Measurements from ENCODE around the gene WDR49.

The WDR49 gene

DNA sequence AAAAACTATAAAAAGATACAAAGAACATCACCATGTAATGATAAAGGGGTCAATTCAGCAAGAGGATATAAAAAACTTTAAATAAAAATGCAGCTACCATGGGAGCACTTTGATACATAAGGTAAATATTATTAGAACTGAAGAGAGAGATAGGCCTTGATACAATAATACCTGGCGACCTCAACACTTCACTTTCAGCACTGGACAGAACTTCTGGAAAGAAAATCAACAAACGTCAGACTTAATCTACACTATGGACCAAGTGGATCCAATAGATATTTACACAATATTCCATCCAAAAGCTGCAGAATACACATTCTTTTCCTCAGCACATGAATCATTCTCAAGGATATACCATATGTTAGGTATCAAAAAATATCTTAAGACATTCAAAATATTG is 42.0 kb downstream of the WDR49 start:
- no peak for DNase-seq

DNA sequence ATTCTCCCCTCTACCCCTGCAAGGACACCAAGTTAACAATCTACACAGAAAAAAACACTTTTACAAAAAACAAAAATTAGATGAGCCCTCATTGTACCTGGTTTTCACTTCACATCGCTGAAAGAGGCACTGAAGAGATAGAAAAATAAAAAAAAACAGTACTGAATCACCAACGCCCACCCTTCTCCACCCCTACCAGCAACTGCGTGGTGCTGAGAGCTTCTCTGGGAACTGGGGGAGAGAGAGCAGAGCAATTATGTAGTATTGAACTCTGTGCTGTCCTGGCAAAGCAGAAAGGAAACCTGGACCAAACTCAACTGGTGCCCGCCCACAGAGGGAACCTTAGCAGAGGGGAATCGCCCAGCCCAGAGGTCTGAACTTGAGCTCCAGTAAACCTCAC is 44.6 kb downstream of the WDR49 start:
- DNase-seq: no peak

DNA sequence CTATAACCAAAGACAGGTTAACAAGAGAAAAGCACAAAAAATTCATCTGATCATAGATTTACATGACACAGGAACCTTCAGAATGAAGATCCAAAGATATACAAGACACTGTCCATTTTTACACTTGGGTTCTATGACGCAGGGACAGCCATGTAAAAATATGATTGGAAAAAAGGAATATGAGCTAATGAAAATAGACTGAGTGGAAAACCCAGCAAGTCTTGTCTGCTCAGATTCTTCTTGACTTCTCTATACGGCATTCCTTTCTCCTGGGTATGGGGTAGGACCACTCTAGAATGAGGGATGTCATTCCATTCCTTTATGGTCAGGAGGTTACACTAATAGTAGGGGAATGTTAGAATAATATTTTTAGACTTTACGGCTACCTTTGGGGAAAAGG is 46.9 kb downstream of the WDR49 start:
- no peak for DNase-seq

DNA sequence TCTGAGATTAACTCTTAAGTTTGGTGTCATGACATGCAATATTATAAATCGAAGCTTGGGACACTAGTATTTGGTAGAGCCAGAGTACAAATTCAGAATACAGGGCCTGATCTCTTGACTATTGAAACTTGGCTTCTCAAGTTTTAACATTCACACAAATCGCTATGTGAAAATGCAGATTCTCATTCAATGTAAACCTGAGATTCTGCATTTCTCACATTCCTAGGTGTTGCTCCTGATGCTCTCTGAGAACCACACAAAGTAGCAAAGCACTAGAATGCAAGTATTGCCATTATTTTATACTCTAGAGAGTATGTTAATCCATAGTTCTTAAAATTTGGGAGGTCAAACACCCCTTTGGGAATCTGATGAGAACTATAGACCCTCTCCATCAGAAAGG is 47.9 kb downstream of the WDR49 start:
- DNase-seq: no peak

DNA sequence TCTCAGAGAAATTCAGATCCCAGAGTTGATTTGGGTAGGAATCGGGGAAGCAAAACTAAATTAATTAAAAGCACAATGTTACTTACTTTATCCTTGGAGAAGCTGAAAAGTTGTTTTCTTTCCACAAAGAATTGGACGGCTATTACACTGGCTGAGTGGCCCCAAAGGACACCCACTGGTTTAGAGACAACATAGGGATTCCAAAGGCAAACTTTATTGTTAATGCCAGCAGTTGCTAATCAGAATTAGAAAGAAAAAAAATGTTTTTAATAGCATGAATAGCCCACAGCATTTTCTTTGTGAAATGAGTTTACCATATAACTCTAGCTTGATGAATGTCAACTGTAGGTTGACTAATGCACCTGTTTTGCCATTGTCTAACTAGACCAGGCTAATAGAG is 51.7 kb downstream of the WDR49 start:
- no peak for DNase-seq

DNA sequence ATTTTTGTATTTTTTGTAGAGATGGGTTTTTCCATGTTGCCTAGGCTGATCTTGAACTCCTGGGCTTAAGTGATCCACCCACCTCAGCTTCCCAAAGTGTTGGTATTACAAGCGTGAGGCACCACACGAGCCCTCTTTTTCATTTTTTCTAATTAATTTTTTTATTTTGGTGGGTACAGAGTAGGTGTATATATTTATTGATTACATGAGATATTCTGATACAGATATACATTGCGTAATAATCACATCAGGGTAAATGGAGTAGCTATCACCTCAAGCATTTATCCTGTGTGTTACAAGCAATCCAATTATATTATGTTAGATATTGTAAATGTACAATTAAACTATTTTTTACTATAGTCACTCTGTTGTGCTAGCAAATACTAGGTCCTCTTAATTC is 66.1 kb downstream of the WDR49 start:
- no peak for DNase-seq

DNA sequence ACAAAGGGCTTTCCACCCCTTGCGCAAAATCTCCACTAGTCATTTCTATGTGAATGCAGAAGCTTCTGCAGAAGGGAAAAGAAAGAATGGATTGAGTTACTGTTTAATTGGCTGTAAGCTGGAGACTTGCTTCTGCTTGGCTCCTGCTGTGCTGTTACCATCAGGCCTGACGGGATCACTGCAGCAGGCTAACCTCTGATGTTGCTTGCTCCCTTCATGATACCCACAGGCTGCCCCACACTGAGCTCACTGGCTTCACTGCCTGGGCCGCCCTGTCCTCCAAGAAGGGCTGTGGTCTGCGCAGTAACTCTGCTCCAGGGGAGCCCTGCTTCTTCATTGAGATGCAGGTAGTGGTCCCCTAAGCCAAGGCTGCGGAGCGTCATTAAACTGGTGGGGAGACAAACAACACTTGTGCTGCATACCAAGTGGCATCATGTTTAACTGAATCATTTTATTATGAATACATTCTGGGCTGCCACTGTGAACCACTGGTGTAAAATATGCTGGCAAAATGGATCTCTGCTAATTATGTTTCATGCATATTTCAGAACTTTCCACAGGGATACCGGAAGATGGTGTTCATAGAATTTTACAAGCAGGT is 78.6 kb downstream of the WDR49 start:
- DNase-seq: no peak

DNA sequence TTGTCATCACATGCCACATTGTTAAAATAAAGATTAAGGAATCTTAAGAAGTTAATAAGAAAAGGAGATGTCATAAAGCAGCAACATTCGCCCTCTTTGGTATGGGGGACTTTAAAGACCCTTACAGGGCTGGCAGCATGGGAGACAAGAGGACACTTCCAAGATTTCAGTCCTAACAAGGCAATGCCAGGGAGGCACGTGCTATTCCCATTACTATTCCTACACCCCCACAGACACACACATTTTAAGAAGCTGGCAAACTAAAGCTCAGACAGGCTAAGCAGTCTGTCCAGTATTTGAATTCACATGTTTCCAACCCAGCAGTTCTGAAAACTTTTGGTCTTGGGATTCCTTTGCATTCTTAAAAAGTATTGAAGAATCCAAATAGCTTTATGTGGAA is 80.8 kb downstream of the WDR49 start:
- no peak for DNase-seq

DNA sequence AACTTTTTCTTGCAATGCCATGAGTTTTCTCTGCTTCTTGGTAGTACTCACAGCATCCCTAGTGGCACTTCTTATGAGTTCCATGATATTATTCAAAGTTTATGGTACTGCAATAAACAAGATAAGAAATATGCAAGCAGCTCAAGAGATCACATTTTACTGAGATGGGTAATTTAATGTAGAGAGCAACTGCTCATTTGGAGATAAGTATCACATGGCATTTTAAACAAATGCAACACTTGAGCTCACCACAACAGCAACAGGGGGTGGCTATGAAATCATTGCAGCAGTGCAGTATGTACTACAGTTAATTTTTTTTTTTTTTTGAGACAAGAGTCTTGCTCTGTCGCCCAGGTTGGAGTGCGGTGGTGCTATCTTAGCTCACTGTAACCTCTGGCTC is 85.1 kb downstream of the WDR49 start:
- DNase-seq: no peak

DNA sequence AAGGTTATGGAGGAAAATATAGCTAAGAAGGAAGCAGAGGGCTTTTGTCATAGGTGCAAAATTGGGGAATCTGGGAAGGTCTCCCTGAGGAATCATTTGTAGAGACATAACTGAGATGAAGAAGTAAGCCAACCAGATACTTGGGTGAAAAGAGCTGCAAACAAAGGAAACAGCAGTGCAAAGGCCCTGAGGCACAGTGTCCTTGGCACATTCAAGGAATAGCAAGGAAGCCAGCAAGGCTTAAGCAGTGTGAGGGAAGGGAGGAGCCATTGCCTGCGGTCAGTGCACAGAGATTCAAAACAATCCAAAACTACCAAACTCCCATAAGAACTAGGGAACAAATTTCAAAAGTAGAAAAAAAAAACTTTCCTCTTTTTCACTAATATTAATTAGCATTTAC is 88.3 kb downstream of the WDR49 start:
- no peak for DNase-seq

DNA sequence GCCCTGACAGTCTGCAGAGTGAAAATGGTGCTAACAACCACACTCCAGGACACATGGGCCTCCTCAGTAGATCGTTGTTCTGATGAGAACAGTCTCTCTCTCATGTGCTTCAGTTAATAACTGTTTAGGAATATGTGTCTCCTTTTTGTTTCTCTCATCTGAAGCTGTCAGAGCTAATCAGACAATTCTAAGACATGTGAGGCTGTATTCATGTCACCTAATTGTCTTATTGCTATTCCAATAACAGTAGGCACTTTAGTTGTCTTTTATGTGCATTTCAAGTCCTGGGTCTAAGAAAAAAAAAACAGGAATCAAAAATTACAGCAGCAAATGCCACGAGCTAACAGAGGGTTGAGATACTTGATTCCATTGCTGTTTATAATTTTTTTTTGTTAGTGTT is 89.1 kb downstream of the WDR49 start:
- no peak for DNase-seq

DNA sequence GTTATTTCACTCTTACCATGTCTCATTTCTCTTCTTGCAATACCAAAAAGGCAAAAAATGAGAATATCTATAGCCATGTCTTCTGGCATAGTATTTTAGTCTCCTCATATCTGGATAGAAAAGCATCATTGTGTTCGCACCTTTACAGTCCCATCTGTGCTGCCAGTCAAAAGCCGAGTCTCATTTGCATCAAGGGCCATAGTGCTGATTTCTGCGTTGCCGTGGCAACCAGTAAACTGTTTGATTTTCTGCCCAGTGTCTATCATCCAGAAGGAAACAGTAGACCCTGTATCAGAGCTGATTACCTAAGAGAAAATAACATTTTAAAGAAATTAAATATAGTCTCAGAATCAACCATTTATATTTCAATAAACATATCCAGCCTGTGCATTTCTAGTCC is 93.8 kb downstream of the WDR49 start:
- DNase-seq: no peak

DNA sequence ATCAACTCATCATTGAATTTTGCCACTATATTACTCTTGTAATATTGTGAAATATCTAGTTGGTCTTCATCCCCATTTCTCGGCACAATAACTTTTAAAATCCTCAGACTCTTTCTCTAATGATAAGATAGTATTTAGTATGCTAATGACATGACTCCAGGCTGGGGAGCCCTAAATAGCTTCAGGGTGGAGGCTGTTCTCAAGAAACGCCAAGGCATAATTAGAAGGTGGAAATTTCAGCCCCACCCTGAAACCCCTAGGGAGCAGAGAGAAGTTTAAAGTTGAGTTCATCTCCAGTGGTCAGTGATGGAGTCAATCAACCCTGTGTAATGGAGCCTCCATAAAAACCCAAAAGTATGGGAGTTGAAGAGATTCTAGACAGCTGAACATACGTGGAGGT is 98.8 kb downstream of the WDR49 start:
- DNase-seq: no peak

DNA sequence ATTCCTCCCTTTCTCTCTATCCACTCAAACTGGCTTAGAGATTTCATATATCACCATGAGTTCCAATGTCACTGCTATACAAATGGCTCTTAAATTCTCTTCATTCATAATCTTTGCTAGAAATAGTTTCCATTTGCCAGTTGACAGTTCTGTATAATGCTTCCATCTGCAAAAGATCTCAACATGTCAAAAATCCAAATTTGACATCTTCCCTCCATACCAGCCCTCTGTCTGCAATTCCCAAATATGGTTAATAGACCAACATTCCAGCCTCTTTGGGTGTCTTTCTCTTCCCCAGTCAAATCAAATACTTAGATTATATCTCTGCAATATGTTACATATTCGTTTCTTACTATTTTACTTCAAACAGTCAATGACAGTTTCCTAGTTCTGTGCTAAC is 115.7 kb downstream of the WDR49 start:
- DNase-seq: no peak

DNA sequence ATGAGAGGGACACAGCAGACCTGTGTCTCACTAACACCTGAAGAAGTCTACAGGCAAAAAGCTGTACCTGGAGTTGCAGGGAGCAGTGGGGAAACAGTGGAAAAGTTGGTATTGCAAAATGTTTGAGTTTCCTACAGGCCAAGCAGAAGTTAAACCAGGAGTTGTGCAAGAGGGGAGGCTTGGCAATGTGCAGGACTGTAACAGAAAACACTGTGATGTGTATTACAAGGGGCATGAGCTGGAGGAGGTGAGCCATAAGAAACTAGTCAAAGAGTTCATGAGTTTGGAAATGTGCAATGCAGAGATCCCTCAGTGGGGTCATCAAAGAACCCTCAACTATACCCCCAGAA is 132.8 kb downstream of the WDR49 start:
- no peak for DNase-seq

DNA sequence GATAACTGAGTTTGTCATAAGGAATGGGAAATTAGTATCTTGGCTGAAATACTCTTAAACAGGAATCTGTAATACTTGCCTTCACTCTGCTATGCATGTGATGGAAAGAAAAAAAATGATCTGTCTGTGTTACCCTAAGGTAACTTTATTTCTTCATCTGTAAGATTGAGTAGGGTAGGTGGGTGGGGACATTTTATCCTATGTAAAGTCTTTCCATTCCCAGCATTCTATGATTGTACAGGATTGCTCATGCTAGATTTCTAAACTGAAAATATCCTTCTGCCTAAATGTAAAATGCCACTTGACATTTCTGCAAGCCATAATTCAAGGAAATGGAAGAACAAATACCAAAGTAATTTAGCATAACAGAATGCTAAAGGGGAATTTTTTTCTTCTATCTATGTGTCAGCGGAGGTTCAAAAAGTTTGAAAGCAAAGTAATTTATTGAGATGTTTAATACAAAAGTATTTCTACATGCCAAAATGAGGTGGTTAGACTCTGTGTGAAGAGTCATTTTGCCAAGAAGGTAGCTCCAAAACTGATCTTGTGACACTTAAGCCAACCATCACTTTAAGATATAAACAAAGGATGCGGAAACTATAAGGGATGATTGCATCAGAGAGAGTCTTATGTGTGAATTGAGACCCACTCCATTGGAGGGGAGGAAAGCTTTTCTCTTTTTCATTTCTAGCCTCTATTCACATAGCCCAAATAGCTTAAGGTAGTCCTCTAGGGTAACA is 133.3 kb downstream of the WDR49 start:
- DNase-seq: no peak

DNA sequence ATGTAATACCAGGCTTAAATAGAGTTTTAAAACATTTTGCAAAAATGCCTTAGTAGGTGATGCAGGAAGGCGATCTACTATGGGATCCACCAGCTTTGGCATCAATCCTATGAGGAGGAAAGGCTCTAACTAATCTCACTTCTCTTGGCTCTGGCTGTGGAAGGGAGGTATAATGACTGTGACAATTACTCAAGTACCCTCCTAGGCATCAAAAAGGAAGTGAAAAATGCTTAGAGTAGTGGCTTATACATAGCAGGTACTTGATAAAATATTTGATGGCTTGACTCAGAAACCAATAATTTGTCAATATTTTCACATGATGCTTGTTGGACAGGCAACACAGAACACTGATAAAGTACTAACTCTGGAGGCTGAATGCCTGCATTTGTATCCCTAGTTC is 145.8 kb downstream of the WDR49 start:
- DNase-seq: no peak

DNA sequence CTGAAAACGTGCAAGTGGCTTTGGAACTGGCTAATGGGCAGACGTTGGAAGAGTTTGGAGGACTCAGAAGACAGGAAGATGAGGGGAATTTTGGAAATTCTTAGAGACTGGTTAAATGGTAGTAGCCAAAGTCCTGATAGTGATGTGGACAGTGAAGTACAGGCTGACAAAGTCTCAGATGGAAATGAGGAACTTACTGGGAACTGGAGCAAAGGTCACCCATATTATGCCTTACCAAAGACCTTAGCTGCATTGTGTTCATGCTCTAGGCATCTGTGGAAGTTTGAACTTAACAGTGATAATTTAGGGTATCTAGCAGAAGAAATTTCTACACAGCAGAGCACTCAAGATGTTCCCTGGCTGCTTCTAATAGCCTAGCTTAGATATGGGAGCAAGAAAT is 151.3 kb downstream of the WDR49 start:
- no peak for DNase-seq

DNA sequence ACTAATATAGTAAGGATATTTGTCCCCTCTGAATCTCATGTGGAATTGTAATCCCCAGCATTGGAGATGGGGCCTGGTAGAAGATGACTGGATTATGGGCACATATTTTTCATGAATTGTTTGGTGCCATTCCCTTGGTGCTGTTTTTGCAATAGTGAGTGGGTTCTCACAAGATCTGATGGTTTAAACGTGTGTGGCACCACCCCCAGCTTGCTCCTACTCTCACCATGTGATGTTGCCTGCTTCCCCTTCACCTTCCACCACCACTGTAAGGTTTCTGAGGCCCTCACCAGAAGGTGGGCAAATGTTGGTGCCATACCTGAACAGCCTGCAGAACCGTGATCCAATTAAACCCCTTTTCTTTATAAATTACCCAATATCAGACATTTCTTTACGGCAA is 151.8 kb downstream of the WDR49 start:
- DNase-seq: no peak

DNA sequence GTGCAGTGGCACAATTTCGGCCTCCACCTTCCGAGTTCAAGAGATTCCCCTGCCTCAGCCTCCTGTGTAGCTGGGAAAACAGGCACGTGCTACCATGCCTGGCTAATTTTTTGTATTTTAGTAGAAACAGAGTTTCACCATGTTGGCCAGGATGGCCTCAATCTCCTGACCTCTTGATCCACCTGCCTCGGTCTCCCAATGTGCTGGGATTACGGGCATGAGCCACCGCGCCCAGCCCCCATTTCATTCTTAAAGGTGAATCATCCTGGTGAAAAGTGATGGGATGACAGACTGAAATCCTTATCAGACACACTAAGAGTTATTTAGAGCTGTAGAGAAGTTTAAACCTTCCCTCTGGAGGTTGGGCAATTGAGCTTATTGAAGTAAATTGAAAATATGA is 155.8 kb downstream of the WDR49 start:
- DNase-seq: no peak

DNA sequence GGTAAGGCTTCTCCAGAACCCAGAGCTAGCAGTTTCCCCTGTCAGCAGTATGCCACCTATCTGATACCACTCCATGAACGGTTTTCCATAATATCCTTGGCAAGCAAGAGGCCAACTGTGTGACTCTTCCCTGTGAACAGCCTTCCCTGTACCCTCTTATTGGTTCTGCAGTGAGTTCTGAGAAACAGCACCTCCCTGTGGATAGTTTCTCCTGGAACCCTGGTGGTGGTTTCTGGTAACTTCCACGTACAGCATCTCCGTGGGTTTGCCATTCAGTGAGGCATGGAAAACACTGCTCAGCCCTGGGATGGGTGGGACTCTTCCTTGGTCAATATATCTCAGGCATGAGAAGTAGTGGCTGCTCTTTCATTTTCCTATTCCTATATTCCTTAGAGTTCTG is 160.5 kb downstream of the WDR49 start:
- DNase-seq: no peak

DNA sequence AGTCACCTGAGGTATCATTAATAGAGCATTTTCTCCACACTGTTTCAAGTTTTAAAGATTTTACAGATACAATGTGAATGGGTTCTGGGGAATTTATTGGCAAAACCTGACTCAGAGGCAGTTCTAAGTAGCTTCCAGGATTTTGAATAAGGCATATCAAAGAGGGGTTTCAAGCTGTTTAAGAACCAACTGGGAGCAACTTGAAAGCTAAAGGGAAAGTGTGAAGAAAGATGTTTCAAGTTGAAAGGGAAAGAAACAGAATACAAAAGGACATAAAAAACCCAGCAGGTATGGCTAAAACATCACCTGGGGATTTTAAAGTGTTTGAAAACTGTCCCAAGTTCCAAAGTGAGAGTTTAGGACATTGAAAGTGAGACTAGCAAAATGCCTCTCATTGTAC is 162.1 kb downstream of the WDR49 start:
- no peak for DNase-seq

DNA sequence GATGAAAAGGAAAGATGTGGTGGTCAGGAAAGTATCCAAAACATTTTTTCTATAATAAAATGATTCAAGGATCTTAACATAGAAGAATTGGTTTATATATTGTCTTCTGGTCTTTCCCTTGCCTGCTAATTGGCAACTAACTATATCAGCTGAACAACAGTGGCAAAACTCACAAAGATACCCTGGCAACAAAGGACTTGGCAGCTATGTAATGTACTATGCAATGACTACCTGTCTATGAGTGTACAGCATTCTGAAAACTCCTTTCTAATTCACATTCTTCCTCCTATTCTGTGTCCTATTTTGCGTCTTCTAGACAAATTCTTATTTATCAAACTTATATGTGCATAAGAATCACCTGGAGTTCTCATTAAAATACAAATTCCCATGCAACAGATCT is 164.2 kb downstream of the WDR49 start:
- DNase-seq: no peak

DNA sequence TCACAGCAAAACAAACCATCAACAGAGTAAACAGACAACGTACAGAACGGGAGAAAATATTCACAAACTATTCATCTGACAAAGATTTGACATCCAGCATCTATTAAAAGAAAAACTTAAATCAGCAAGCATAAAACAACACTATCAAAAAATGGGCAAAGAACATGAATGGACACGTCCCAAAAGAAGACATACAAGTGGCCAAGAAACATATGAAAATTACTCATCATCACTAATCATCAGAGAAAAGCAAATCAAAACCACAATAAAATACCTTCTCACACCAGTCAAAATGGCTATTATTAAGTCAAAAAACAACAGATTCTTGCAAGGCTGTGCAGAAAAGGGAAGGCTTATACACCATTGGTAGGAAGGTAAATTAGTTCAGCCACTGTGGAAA is 166.2 kb downstream of the WDR49 start:
- DNase-seq: no peak

DNA sequence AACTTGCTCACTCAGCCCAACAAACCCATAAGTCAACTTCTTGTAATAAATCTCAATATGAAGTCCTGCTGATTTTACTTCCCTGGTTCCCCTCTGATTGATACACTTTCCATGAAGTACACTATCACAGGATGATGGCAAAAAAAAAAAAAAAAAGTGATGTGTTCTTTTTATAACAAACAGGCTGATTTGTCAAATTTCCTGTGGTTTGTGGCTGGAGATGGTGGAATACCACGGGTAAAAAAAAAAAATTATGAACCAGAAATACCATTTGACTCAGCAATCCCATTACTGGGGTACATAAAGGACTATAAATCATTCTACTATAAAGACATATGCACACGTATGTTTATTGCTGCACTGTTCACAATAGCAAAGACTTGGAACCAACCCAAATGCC is 169.2 kb downstream of the WDR49 start:
- no peak for DNase-seq

Data from activated CD4-positive, alpha-beta T cell treated with anti-CD3 and anti-CD28 coated beads, Interleukin-2, amount 50 U/mL, for 48 hours (primary cell).